Ureter (tissue), 1 donor: ENCODE measurements around the gene KLHL5. TPM values are rescaled to one million over a fixed set of nuclear protein-coding genes. Genes with fewer than 3 reads are reported as not detected.

ENCODE experiments used
- total RNA-seq: library from RNA; stranded (reverse); gene quantifications from one replicate; pipeline ENCODE4 v1.2.4, GENCODE V29; 2023
- donor health status: DM: yes; HTN: yes; CAD: no.

Gene KLHL5
- total RNA-seq, 1 donor from 2014 or later: 30.8 TPM

Other genes starting within 250 kb of the KLHL5 start
- 3.0 TPM for gene TLR6, start 205.4 kb upstream of the KLHL5 start, total RNA-seq
- 43.2 TPM for gene FAM114A1, start 194.4 kb upstream of the KLHL5 start, total RNA-seq
- gene TMEM156, start 29.8 kb upstream of the KLHL5 start, total RNA-seq: 0.99 TPM
- 25.1 TPM for gene WDR19, start 120.3 kb downstream of the KLHL5 start, total RNA-seq